ENCODE results near the gene ZC3H6.
A peak's percentile ranks its signal among the peaks of the same experiment; 100 is the strongest.

Gene ZC3H6, protein sequence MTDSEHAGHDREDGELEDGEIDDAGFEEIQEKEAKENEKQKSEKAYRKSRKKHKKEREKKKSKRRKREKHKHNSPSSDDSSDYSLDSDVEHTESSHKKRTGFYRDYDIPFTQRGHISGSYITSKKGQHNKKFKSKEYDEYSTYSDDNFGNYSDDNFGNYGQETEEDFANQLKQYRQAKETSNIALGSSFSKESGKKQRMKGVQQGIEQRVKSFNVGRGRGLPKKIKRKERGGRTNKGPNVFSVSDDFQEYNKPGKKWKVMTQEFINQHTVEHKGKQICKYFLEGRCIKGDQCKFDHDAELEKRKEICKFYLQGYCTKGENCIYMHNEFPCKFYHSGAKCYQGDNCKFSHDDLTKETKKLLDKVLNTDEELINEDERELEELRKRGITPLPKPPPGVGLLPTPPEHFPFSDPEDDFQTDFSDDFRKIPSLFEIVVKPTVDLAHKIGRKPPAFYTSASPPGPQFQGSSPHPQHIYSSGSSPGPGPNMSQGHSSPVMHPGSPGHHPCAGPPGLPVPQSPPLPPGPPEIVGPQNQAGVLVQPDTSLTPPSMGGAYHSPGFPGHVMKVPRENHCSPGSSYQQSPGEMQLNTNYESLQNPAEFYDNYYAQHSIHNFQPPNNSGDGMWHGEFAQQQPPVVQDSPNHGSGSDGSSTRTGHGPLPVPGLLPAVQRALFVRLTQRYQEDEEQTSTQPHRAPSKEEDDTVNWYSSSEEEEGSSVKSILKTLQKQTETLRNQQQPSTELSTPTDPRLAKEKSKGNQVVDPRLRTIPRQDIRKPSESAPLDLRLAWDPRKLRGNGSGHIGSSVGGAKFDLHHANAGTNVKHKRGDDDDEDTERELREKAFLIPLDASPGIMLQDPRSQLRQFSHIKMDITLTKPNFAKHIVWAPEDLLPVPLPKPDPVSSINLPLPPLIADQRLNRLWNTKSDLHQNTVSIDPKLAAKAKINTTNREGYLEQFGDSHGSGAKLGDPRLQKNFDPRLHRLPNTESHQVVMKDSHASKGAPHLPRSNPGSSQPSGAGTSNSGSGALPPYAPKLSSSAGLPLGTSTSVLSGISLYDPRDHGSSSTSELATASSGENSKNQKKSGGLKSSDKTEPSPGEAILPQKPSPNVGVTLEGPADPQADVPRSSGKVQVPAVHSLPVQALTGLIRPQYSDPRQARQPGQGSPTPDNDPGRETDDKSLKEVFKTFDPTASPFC

DNA sequence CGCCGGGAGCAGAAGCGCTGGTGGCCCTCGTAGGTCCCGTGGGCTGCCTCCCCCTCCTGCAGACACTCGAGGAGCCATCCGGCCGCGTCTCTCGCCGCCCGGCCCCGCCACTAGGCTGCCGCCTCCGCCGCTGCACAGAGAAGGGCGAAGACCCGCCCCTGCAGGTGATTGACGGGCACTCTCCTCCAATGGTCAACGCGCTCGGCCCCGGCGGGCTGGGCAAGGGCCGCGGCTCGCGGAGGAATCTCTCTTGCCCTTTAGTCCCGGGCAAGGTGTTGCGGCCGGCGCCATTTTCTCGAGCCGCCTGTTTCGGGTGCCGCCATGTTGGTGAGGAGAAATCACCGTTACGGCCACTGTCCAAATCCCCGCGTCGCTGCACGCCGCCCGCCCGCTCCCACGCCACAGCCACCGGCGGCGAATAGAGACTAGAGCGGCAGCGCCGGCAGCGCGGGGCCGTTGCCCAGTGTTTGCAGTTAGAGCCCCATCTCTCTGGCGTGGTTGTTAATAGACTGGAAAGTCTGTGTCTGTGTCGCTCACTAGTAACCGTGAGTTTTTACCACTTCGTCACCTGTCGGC is at the start of gene ZC3H6:
ZC3H6 (plus strand) TSS at position 287 of the 576 bp plus-strand sequence. CDS start 398 bp downstream, outside the sequence.
- H3K36me3 Mint-ChIP-seq: no peaks in the 10 kb centered on the region
- no peaks in the 10 kb centered on the region for H3K27me3 Mint-ChIP-seq
- H3K4me3 Mint-ChIP-seq: peak within 1 kb of the TSS; percentile 93
- H3K4me1 Mint-ChIP-seq (ENCODE audit: low read depth): peaks cover 29% of the 10 kb centered on the region
- peak within 1 kb of the TSS; percentile 97 for H3K27ac Mint-ChIP-seq
- no peaks in the 10 kb centered on the region for H3K9me3 Mint-ChIP-seq (ENCODE audit: low read depth)

DNA sequence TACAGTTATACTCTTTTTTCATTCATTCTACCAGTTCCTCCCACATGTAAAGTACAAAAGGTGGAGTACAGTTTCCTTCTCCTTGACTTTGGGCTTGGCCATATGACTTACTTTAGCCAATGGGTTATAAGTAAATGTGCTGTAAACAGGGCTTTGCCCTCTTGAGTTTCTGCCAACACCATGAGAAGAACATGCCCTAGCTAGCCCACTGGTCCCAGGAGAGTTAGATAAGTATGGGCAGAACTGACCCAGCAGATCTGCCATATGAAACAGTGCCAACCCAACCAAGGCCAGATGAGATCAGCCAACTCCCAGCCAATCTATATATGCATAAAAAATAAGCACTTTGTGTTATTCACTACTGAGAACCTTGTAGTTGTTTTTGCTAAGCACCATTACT is 46.0 kb upstream of the ZC3H6 start:
- Mint-ChIP-seq H3K9me3 (ENCODE audit: low read depth) (no peaks in the 10 kb centered on the region), H3K27ac (no peak overlapping the region), H3K4me3 (no peak overlapping the region), H3K36me3 (peaks cover 26% of the 10 kb centered on the region), H3K4me1 (ENCODE audit: low read depth) (no peaks in the 10 kb centered on the region), H3K27me3 (no peaks in the 10 kb centered on the region)

DNA sequence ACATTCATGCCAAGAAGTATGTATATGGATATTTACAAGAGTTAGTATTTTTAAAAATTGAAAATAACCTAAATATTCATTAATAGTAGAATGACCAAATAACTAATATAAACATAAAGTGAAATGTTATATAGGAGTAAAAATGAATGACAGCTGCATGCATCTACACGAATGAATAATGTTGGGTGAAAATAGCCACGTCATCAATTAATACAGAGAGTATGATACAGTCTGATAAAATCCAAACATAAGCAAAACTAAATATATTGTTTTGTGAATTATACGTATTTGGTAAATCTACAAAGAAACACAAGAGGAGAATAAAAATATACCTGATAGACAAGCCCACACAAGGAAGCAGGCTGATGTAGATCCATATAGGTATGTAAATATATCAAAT is 45.0 kb upstream of the ZC3H6 start:
- no peaks in the 10 kb centered on the region for H3K4me1 Mint-ChIP-seq (ENCODE audit: low read depth)
- H3K27ac Mint-ChIP-seq: no peak overlapping the region
- H3K36me3 Mint-ChIP-seq: peaks cover 21% of the 10 kb centered on the region
- no peaks in the 10 kb centered on the region for H3K9me3 Mint-ChIP-seq (ENCODE audit: low read depth)
- H3K4me3 Mint-ChIP-seq: no peak overlapping the region
- no peaks in the 10 kb centered on the region for H3K27me3 Mint-ChIP-seq

DNA sequence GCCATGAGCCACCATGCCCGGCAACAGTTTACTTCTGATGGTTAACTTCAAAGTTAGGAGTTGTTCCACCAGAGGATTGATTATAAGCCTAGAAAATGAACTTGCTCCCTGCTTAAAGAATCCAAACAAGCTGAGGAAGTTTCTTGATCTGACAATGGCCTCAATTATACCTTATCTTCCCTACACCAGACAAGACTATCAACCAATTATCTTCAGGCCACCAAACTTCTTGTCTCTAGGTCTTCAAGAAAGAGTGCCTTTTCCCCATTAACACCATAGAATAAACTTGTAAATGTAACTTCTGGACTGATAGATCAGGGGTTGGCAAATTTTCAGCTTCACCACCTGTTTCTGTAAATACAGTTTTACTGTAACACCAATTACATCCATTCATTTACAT is 35.5 kb upstream of the ZC3H6 start:
- Mint-ChIP-seq H3K4me1 (ENCODE audit: low read depth) (peaks cover 29% of the 10 kb centered on the region), H3K9me3 (ENCODE audit: low read depth) (no peaks in the 10 kb centered on the region), H3K27me3 (no peaks in the 10 kb centered on the region), H3K4me3 (no peak overlapping the region), H3K36me3 (peaks cover 20% of the 10 kb centered on the region), H3K27ac (no peak overlapping the region)

DNA sequence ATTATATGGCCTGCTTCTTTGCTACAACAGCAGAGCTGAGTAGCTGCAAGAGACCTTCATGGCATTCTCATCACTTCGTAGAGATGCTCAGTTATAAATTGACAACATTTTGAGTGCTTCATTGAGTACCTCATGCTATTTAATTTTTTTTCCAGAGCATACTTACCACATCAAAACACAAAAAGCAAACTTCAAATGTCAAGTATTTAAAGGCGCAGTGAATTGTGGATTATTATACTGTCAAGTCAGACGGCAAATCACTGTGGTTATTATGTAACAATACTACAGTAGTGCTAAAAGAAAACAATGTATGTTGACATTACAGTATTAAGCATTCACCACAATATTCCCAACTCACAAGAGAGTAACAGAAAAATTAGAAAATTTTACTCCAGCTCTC is 33.0 kb upstream of the ZC3H6 start:
- H3K36me3 Mint-ChIP-seq: peaks cover 22% of the 10 kb centered on the region
- no peak overlapping the region for H3K27ac Mint-ChIP-seq
- no peaks in the 10 kb centered on the region for H3K27me3 Mint-ChIP-seq
- H3K9me3 Mint-ChIP-seq (ENCODE audit: low read depth): no peaks in the 10 kb centered on the region
- H3K4me1 Mint-ChIP-seq (ENCODE audit: low read depth): peaks cover 37% of the 10 kb centered on the region
- no peak overlapping the region for H3K4me3 Mint-ChIP-seq

DNA sequence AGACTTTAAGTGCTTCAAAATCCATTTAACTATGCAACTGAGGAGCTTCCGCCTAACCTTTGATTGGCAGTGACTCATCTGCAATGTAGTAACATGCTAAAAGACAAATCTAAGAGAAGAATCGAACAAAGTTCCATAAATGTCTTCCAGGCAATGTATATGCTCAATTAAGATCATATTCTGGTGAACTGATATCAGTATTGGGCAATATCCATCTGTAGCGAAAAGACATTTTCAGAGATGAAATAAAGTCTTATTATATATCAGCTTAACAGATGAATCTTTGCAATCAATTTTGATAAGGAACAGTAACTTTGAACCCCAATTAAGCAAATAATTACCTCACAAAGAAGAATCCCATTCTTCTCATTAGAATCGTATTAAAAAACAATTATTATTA is 32.2 kb upstream of the ZC3H6 start:
- H3K27ac Mint-ChIP-seq: peak overlapping the region; percentile 46
- peaks cover 36% of the 10 kb centered on the region for H3K4me1 Mint-ChIP-seq (ENCODE audit: low read depth)
- H3K27me3 Mint-ChIP-seq: no peaks in the 10 kb centered on the region
- H3K9me3 Mint-ChIP-seq (ENCODE audit: low read depth): no peaks in the 10 kb centered on the region
- peak overlapping the region; percentile 59 for H3K4me3 Mint-ChIP-seq
- peaks cover 22% of the 10 kb centered on the region for H3K36me3 Mint-ChIP-seq

DNA sequence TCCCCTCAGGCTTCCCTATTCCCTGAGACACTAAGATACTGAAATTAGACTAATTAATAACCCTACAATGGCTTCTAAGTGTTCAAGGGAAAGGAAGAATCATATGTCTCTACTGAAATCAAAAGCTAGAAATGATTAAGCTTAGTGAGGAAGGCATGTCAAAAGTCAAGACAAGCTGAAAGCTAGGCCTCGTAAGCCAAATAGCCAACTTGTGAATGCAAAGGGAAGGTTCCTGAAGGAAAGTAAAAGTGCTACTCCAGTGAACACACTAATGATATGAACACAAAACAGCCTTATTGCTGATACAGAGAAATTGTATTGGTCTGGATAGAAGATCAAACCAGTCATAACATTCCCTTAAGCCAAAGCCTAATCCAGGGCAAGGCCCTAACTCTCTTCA is 30.5 kb upstream of the ZC3H6 start:
- Mint-ChIP-seq H3K9me3 (ENCODE audit: low read depth) (no peaks in the 10 kb centered on the region), H3K36me3 (peaks cover 21% of the 10 kb centered on the region), H3K27ac (peak overlapping the region; percentile 58)

DNA sequence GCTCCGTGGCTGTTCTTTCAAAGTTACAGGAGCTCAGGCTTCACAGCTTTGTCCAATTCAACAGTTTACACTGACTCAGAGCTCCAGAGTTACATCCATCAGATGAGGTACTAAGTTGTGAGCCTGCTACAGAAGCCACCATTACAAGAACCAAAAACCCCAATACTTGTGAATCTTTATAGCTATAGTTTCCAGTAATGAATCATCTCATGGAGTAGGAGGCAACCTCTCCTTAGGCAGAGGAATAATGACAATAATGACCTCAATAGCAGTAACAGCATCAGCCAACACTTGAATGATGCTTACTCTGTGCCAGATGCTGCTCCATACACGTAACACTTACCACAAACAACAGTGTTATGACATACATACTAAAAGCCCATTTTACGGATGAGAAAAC is 24.1 kb upstream of the ZC3H6 start:
- Mint-ChIP-seq H3K4me1 (ENCODE audit: low read depth) (peaks cover 9% of the 10 kb centered on the region), H3K27me3 (no peaks in the 10 kb centered on the region), H3K9me3 (ENCODE audit: low read depth) (no peaks in the 10 kb centered on the region), H3K4me3 (no peak overlapping the region), H3K27ac (no peak overlapping the region), H3K36me3 (peaks cover 10% of the 10 kb centered on the region)

More for the DNA sequence above, 30.5 kb upstream of the ZC3H6 start:
- H3K4me1 Mint-ChIP-seq (ENCODE audit: low read depth): peaks cover 35% of the 10 kb centered on the region
- no peaks in the 10 kb centered on the region for H3K27me3 Mint-ChIP-seq
- no peak overlapping the region for H3K4me3 Mint-ChIP-seq

DNA sequence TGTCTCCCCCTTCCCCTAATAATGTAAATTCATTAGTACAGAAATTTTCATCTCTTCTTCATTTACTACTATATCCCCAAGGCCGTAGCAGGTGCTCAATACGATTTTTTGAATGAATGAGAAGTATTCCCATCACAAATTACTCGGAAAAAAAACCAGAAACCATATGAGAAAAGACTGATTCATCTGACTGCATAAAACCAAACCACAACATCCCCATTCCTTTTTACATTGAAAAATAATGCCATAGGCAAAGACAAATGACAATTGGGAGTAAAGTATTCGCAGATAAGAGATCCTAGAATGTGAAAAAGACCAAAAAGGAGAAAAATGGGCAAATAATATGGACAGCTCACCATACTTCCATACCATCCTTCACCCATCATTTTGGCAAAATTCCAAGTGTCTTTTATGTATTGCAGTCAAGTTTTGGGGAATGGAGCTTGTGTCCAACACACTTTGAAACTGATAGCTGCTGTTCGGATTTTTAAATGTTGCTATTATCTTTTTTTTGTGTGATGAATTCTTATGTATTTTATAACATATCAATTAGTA is 22.1 kb upstream of the ZC3H6 start:
- Mint-ChIP-seq H3K4me1 (ENCODE audit: low read depth) (peaks cover 10% of the 10 kb centered on the region), H3K9me3 (ENCODE audit: low read depth) (no peaks in the 10 kb centered on the region), H3K36me3 (peaks cover 8% of the 10 kb centered on the region), H3K4me3 (no peak overlapping the region), H3K27me3 (no peaks in the 10 kb centered on the region), H3K27ac (peak overlapping the region; percentile 85)

DNA sequence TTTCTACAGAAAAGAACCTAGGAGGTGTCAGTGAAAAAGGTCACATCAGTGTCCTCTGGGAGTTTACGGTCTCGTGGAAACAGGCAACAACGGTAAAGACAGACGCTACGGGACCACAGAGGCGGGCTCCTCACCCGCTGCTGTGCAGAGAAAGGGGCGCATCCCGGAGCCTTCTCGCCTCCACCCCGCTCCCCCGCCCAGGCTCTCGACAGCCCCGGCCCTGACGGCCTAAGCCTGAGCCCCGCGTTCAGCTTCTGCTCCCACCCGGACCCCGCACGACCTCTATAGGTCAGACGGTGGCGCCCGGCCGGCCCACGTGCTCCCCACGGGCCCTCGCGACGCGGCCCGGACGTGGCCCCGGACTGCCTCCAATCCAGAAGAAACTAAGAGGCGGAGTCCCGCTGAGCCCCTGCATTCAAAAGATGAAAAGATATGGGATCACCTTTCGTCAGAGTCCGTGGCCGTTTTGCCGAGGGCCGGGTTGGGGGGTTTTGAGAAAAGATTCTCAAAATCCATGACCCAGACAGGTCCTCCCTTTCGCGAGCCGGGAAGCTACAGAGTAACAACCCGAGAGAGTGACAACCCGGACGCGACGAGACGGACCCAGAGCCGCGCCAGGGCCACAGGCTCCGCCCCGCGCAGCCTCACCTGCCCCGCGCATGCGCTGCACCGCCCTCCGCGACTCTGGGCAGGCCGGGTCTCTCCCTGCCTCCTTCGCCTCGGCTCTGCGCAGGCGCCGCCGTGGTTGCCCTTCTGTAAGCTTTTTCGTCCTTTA is 20.7 kb upstream of the ZC3H6 start, which contains the start of gene ZC3H8:
ZC3H8 (minus strand) TSS at position 577 of the 775 bp plus-strand sequence; CDS start at position 516, 61 bp downstream.
- H3K4me3 Mint-ChIP-seq: no peak within 1 kb of the TSS

DNA sequence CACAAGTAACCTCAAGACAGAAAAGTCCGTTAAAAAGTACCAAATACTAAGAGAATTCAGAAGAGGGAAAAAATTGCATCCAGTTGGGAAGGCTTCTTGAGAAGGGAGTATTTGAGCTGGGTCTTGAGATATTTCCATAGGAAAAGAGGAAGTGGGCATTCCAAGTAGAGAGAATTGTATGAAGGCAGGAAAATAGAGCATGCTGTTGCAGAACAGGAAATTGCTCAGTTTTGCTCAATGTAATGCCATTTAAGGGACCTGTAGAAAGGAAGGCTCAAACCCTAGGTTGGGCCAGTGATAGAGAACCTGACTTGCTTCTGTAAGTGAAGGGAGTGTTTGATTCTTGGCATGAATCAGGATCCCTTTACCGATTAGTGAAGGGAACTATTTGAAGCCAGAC is 19.5 kb upstream of the ZC3H6 start:
- Mint-ChIP-seq H3K36me3 (peaks cover 8% of the 10 kb centered on the region), H3K27ac (no peak overlapping the region), H3K4me1 (ENCODE audit: low read depth) (peaks cover 18% of the 10 kb centered on the region), H3K4me3 (no peak overlapping the region), H3K9me3 (ENCODE audit: low read depth) (no peaks in the 10 kb centered on the region), H3K27me3 (no peaks in the 10 kb centered on the region)

More for the DNA sequence above, 20.7 kb upstream of the ZC3H6 start, which contains the start of gene ZC3H8:
- Mint-ChIP-seq H3K9me3 (ENCODE audit: low read depth) (no peaks in the 10 kb centered on the region), H3K27me3 (no peaks in the 10 kb centered on the region), H3K36me3 (peaks cover 8% of the 10 kb centered on the region), H3K4me1 (ENCODE audit: low read depth) (peaks cover 16% of the 10 kb centered on the region), H3K27ac (peak within 1 kb of the TSS; percentile 92)

DNA sequence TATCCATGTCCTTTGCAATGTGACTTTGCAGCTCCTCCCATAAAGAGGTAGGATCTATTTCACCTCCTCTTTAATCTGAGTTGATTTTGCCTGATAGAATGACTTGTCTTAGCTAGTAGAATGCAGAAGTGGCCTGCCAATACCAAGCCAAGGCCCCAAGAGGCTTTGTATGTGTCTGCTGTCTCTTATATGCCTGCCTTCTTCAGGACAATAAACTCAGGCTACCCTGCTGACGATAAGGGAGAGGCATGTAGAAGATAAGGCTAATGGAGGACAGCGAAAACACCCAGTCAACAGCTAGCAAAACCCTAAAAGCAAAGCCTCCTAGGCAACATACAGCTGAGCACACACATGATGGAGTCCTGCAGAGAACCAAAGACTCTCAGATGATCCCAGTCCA is 18.7 kb upstream of the ZC3H6 start:
- Mint-ChIP-seq H3K9me3 (ENCODE audit: low read depth) (no peaks in the 10 kb centered on the region), H3K4me1 (ENCODE audit: low read depth) (peaks cover 18% of the 10 kb centered on the region), H3K4me3 (no peak overlapping the region), H3K27me3 (no peaks in the 10 kb centered on the region), H3K36me3 (peaks cover 8% of the 10 kb centered on the region), H3K27ac (no peak overlapping the region)

DNA sequence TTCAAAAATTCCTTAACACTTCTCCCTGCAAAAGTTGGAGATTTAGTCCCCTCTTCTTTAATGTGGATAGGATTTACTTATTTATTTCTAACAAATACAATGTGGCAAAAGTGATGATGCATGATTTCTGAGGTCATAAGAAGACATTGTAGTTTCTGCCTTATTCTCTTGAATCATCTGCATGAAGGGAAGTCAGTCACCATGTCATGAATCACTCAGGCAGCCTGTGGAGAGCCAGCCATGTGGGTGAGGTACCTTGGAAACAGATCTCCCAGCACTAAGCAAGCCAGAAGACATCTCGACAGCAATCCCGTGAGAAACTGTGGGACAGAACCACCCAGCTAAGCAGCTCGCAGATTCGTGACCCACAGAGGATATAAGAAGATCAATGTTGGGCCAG is 17.8 kb upstream of the ZC3H6 start:
- Mint-ChIP-seq H3K27ac (peak overlapping the region; percentile 76), H3K4me1 (ENCODE audit: low read depth) (peaks cover 18% of the 10 kb centered on the region), H3K9me3 (ENCODE audit: low read depth) (no peaks in the 10 kb centered on the region), H3K27me3 (no peaks in the 10 kb centered on the region), H3K4me3 (no peak overlapping the region), H3K36me3 (peaks cover 8% of the 10 kb centered on the region)

Measured in activated naive CD8-positive, alpha-beta T cell (primary cell).